MM.1S (cell line): ENCODE measurements around the gene EGLN2.

Experiments
- DNase-seq: peaks from one replicate; pipeline ENCODE4 v3.0.0-alpha.2; 2015
- H2AFZ ChIP-seq: fragments of 300-600 bp; sonication (generic); 2 replicates; pipeline ENCODE4 v1.6.0; 2016; ENCODE audit warnings: antibody characterized with exemption, low read length
- H3F3A ChIP-seq: fragments of 300-600 bp; sonication (generic); 2 replicates; pipeline ENCODE4 v1.6.1; 2016; ENCODE audit warnings: mild to moderate bottlenecking, antibody characterized with exemption, low read length, moderate library complexity, mixed read lengths; ENCODE audit not compliant: insufficient read depth
- H3K27ac ChIP-seq: fragments of 300-600 bp; sonication (generic); 2 replicates; pipeline ENCODE4 v1.5.1; 2016; ENCODE audit warnings: mild to moderate bottlenecking, low read length
- H3K27me3 ChIP-seq: fragments of 300-600 bp; sonication (generic); replicated peaks from 2 replicates; pipeline ENCODE4 v1.6.0; 2016; ENCODE audit warnings: low read length; ENCODE audit not compliant: insufficient read depth
- H3K36me3 ChIP-seq: fragments of 300-600 bp; sonication (generic); replicated peaks from 2 replicates; pipeline ENCODE4 v1.6.1; 2016; ENCODE audit warnings: mild to moderate bottlenecking, low read length, mixed read lengths; ENCODE audit not compliant: insufficient read depth
- H3K4me1 ChIP-seq: fragments of 300-600 bp; sonication (generic); 2 replicates; pipeline ENCODE4 v1.6.1; 2016; ENCODE audit warnings: low read length, mixed read lengths
- H3K4me2 ChIP-seq: fragments of 300-600 bp; sonication (generic); 2 replicates; pipeline ENCODE4 v1.6.0; 2016; ENCODE audit warnings: low read depth, low read length
- H3K4me3 ChIP-seq: fragments of 300-600 bp; sonication (generic); 2 replicates; pipeline ENCODE4 v1.5.1; 2016; ENCODE audit warnings: low read length, mixed read lengths
- H3K79me2 ChIP-seq: fragments of 300-600 bp; sonication (generic); 2 replicates; pipeline ENCODE4 v1.6.1; 2016; ENCODE audit warnings: mixed run types, low read length, mixed read lengths
- H3K9ac ChIP-seq: fragments of 300-600 bp; sonication (generic); 2 replicates; pipeline ENCODE4 v1.6.1; 2016; ENCODE audit warnings: low read length, mixed read lengths
- H3K9me2 ChIP-seq: fragments of 300-600 bp; sonication (generic); replicated peaks from 2 replicates; pipeline ENCODE4 v1.6.1; 2016; ENCODE audit warnings: mild to moderate bottlenecking, low read length, mixed read lengths; ENCODE audit not compliant: insufficient read depth
- H3K9me3 ChIP-seq: fragments of 300-600 bp; sonication (generic); replicated peaks from 2 replicates; pipeline ENCODE4 v1.6.1; 2016; ENCODE audit warnings: mild to moderate bottlenecking, low read length, mixed read lengths; ENCODE audit not compliant: insufficient read depth
- H4K20me1 ChIP-seq: fragments of 300-600 bp; sonication (generic); 2 replicates; pipeline ENCODE4 v1.6.1; 2016; ENCODE audit warnings: mild to moderate bottlenecking, low read length, moderate library complexity, mixed read lengths; ENCODE audit not compliant: insufficient read depth
- EZH2 ChIP-seq: fragments of 300-600 bp; sonication (generic); optimal IDR thresholded peaks from 2 replicates; pipeline ENCODE3; 2017; ENCODE audit warnings: low read depth, mild to moderate bottlenecking, antibody characterized with exemption, low read length, mixed read lengths
- EZH2phosphoT487 ChIP-seq: fragments of 300-600 bp; sonication (generic); IDR thresholded peaks from 2 replicates; pipeline ENCODE4 v1.6.1; 2018; ENCODE audit warnings: antibody characterized with exemption, low read length
- TF ChIP-seq, protein P1 (sequence below): fragments of 300-600 bp; sonication (generic); IDR thresholded peaks from 2 replicates; pipeline ENCODE4 v1.5.1; 2016; ENCODE audit warnings: antibody characterized with exemption, low read length, mixed read lengths

Gene EGLN2

DNA sequence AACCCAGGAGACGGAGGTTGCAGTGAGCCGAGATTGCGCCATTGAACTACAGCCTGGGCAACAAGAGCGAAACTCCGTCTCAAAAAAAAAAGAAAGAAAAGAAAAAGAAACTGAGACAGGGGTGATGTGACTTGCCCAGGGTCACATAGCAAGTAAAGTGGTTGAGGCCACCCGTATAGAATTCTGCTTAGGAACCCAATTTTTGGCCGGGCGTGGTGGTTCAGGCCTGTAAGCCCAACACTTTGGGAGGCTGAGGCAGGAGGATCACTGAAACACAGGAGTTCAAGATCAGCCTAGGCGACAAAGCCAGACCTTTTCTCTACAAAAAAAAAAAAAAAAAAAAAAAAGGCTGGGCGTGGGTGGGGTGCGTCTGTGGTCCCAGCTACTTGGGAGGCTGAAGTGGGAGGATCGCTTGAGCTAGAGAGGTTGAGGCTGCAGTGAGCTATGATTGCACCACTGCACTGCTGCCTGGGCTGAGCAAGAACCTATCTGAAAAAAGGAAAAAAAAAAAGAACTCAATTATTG lies 46.7 kb upstream of the EGLN2 start:
- Histone ChIP-seq H3K27me3 (no peaks in the 10 kb centered on the region), H3K9me3 (no peaks in the 10 kb centered on the region), H3K4me3 (peak overlapping the region; percentile 83), H3K36me3 (no peaks in the 10 kb centered on the region; the same call in none of the 2 replicates), H3F3A (peaks cover 6% of the 10 kb centered on the region), H3K79me2 (peaks cover 74% of the 10 kb centered on the region), H3K4me2 (peak overlapping the region; percentile 89), H3K4me1 (0 out of 2 replicates have a peak, but pooled peaks cover 9% of the 10 kb centered on the region), H3K9ac (peak overlapping the region; percentile 95; the same call in 1 of the 2 replicates), H4K20me1 (peaks cover 31% of the 10 kb centered on the region), H3K9me2 (no peaks in the 10 kb centered on the region), H2AFZ (no peak overlapping the region), H3K27ac (peak overlapping the region; percentile 84; the same call in 1 of the 2 replicates)
- TF ChIP-seq, protein P1, sequence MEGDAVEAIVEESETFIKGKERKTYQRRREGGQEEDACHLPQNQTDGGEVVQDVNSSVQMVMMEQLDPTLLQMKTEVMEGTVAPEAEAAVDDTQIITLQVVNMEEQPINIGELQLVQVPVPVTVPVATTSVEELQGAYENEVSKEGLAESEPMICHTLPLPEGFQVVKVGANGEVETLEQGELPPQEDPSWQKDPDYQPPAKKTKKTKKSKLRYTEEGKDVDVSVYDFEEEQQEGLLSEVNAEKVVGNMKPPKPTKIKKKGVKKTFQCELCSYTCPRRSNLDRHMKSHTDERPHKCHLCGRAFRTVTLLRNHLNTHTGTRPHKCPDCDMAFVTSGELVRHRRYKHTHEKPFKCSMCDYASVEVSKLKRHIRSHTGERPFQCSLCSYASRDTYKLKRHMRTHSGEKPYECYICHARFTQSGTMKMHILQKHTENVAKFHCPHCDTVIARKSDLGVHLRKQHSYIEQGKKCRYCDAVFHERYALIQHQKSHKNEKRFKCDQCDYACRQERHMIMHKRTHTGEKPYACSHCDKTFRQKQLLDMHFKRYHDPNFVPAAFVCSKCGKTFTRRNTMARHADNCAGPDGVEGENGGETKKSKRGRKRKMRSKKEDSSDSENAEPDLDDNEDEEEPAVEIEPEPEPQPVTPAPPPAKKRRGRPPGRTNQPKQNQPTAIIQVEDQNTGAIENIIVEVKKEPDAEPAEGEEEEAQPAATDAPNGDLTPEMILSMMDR, result no peak
- TF ChIP-seq EZH2 (no peak), EZH2phosphoT487 (no peak)
- DNase-seq, result peak; percentile 27

DNA sequence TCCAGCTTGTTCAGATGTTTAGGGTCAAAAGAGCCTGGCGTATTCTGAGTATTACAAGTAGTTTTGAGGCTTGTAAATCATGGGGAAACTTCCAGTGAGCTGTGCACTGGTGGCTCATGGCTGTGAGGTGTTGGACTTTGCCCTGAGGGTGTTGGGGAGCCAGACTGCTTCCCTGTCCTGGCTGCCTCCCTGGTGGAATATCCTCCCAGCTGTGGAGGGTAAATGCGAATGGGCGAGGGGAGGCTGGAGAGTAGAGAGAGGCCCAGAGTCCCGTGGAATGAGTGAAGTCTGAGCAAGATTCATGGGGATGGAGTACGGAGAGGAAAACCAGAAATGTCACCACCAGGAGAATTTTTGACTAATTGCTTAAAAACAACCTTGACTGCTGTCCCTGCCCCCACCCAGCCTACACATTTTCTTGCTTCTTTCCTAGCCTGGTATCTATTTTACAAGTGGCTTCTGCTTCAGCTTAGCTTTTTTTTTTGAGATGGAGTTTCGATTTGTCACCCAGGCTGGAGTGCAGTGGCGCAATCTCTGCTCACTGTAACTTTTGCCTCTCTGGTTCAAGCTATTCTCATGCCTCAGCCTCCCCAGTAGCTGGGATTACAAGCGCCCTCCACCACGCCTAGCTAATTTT lies 44.3 kb upstream of the EGLN2 start:
- H3K9ac ChIP-seq, result no peak overlapping the region
- no peaks in the 10 kb centered on the region for H3K9me2 ChIP-seq
- peaks cover 6% of the 10 kb centered on the region for H3F3A ChIP-seq
- no peak for DNase-seq
- H3K79me2 ChIP-seq, result peaks cover 83% of the 10 kb centered on the region
- H3K27me3 ChIP-seq, result no peaks in the 10 kb centered on the region
- H4K20me1 ChIP-seq, result peaks cover 32% of the 10 kb centered on the region
- H3K4me2 ChIP-seq, result peak overlapping the region; percentile 6; the same call in 1 of the 2 replicates
- no peaks in the 10 kb centered on the region for H3K9me3 ChIP-seq
- 0 out of 2 replicates have a peak, but pooled peaks cover 5% of the 10 kb centered on the region for H3K4me1 ChIP-seq
- no peak overlapping the region for H2AFZ ChIP-seq
- H3K4me3 ChIP-seq, result no peak overlapping the region
- no peak overlapping the region for H3K27ac ChIP-seq
- peaks cover 4% of the 10 kb centered on the region for H3K36me3 ChIP-seq
- TF ChIP-seq, protein P1, result no peak
- TF ChIP-seq EZH2, result no peak
- TF ChIP-seq EZH2phosphoT487, result no peak

DNA sequence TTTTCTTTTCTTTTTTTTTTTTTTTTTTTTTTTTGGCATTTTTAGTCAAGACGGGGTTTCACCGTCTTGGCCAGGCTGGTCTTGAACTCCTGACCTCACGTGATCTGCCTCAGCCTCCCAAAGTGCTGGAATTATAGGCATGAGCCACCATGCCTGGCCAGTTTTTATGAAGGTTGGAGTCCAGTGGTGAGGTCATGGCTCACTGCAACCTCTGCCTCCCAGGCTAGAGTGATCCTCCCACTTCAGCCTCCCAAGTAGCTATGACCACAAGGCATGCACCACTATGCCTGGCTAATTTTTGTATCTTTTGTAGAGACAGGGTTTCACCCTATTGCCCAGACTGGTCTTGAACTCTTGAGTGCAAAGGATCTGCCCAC lies 43.8 kb upstream of the EGLN2 start:
- no peak for DNase-seq
- peaks cover 32% of the 10 kb centered on the region for H4K20me1 ChIP-seq
- no peaks in the 10 kb centered on the region for H3K9me2 ChIP-seq
- no peak overlapping the region for H3K9ac ChIP-seq
- no peak overlapping the region for H3K27ac ChIP-seq
- no peak overlapping the region for H2AFZ ChIP-seq
- H3K9me3 ChIP-seq, result no peaks in the 10 kb centered on the region
- H3K4me3 ChIP-seq, result no peak overlapping the region
- TF ChIP-seq EZH2 (no peak), EZH2phosphoT487 (no peak)
- TF ChIP-seq, protein P1, result no peak
- H3K4me2 ChIP-seq, result peak overlapping the region; percentile 6; the same call in 1 of the 2 replicates
- H3K4me1 ChIP-seq, result 0 out of 2 replicates have a peak, but pooled peaks cover 5% of the 10 kb centered on the region
- H3F3A ChIP-seq, result peaks cover 6% of the 10 kb centered on the region
- peaks cover 7% of the 10 kb centered on the region for H3K36me3 ChIP-seq
- no peaks in the 10 kb centered on the region for H3K27me3 ChIP-seq
- peaks cover 80% of the 10 kb centered on the region for H3K79me2 ChIP-seq
